CD4-positive, CD25-positive, alpha-beta regulatory T cell (primary cell): ENCODE measurements around the gene ACACB. TPM values are rescaled to one million over a fixed set of nuclear protein-coding genes. Genes with fewer than 3 reads are reported as not detected.

Source experiments
- ATAC-seq, 2 donors: fragments of 150-1000 bp; cut with Tn5 transposase; one replicate each; pipeline ENCODE4 v1.10.0; 2021; ENCODE audit warnings: low read depth in 2 of 2, moderate number of reproducible peaks in 2 of 2, moderate library complexity in 1 of 2
- DNase-seq, 3 donors: peaks; one replicate each; pipeline versions ENCODE4 v3.0.0 to v3.0.0-alpha.2; 2012 to 2022; ENCODE audit warnings: mixed read lengths in 1 of 3
- H3K27ac ChIP-seq: one replicate; pipeline ENCODE4 v1.7.0; 2013; ENCODE audit warnings: mild to moderate bottlenecking, low read length; ENCODE audit not compliant: insufficient read depth, poor library complexity, severe bottlenecking
- H3K27me3 ChIP-seq: one replicate; pipeline ENCODE4 v1.7.0; 2013; ENCODE audit warnings: low read length; ENCODE audit not compliant: control insufficient read depth, insufficient read depth
- H3K36me3 ChIP-seq: one replicate; pipeline ENCODE4 v1.7.0; 2013; ENCODE audit warnings: mild to moderate bottlenecking, low read length, moderate library complexity; ENCODE audit not compliant: control insufficient read depth, insufficient read depth
- H3K4me1 ChIP-seq: 2 replicates; pipeline ENCODE4 v1.7.0; 2013; ENCODE audit warnings: mild to moderate bottlenecking, low read length; ENCODE audit not compliant: insufficient read depth, control insufficient read depth, poor library complexity, severe bottlenecking
- H3K4me3 ChIP-seq: one replicate; pipeline ENCODE4 v1.7.0; 2013; ENCODE audit warnings: low read depth, mild to moderate bottlenecking, low read length, moderate library complexity
- H3K9me3 ChIP-seq, 2 experiments: 1 replicate in 1 of 2; 2 replicates in 1 of 2; pipeline ENCODE4 v1.7.0; 2013; ENCODE audit warnings: low read length in 2 of 2, mild to moderate bottlenecking in 1 of 2, moderate library complexity in 1 of 2; ENCODE audit not compliant: control insufficient read depth in 2 of 2
- H3K27ac Mint-ChIP-seq, 3 donors: one replicate each; pipeline ENCODE4 v1.8.0; 2020 to 2022; ENCODE audit warnings: mild to moderate bottlenecking in 3 of 3, mixed read lengths in 3 of 3, moderate library complexity in 2 of 3
- H3K27me3 Mint-ChIP-seq: one replicate; pipeline ENCODE4 v1.8.0; 2022; ENCODE audit warnings: mild to moderate bottlenecking, mixed read lengths
- H3K36me3 Mint-ChIP-seq: one replicate; pipeline ENCODE4 v1.8.0; 2020; ENCODE audit warnings: mixed read lengths
- H3K4me1 Mint-ChIP-seq, 4 donors: one replicate each; pipeline ENCODE4 v1.8.0; 2020 to 2022; ENCODE audit warnings: mixed read lengths in 4 of 4, mild to moderate bottlenecking in 1 of 4
- H3K4me3 Mint-ChIP-seq, 4 donors: one replicate each; pipeline ENCODE4 v1.8.0; 2020 to 2022; ENCODE audit warnings: mild to moderate bottlenecking in 4 of 4, mixed read lengths in 4 of 4, moderate library complexity in 3 of 4
- H3K9me3 Mint-ChIP-seq, 7 donors: one replicate each; pipeline ENCODE4 v1.8.0; 2020 to 2022; ENCODE audit warnings: mixed read lengths in 7 of 7, mild to moderate bottlenecking in 3 of 7, moderate library complexity in 2 of 7
- polyA plus RNA-seq, 4 donors: library from polyadenylated mRNA; unstranded; fragments of 300-500 nt; fragmentation: Illumina TruSeq; gene quantifications; one replicate each; pipeline ENCODE4 v1.2.3, GENCODE V29; 2021
- total RNA-seq: library from RNA; stranded (reverse); gene quantifications from one replicate; pipeline ENCODE4 v1.2.3, GENCODE V29; 2022

Gene ACACB
- total and polyA plus RNA-seq, 5 donors from 2014 or later: 0.47 to 23.5 (median 1.2) TPM

DNA sequence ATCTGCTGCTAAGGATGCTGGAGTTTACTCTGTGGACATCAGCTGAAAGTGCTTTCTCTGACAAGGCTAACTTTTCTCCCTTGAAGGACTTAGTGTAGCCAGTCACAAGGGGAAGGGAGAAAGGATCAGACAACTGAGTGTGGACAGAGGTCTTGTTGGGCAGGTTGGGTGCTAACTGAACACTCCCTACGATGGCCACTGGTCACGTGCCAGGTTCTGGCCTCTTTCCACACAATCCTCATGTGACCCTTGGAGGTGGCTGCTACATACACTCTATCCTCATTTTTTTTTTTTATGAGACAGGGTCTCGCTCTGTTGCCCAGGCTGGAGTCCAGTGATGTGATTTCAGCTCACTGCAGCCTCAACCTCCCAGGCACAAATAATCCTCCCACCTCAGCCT is 153.0 kb downstream of the ACACB start:
- H3K4me3 Mint-ChIP-seq: no peak overlapping the region
- H3K36me3 Mint-ChIP-seq: no peaks in the 10 kb centered on the region
- H3K4me1 Mint-ChIP-seq: no peaks in the 10 kb centered on the region
- H3K4me3 ChIP-seq: no peak overlapping the region
- H3K9me3 ChIP-seq: no peaks in the 10 kb centered on the region
- no peaks in the 10 kb centered on the region for H3K27me3 Mint-ChIP-seq
- H3K27me3 ChIP-seq: no peaks in the 10 kb centered on the region
- H3K27ac ChIP-seq: no peak overlapping the region
- ATAC-seq: no peak
- no peak for DNase-seq
- no peaks in the 10 kb centered on the region for H3K4me1 ChIP-seq
- no peak overlapping the region for H3K27ac Mint-ChIP-seq
- peaks cover 7% of the 10 kb centered on the region for H3K36me3 ChIP-seq
- H3K9me3 Mint-ChIP-seq: peaks cover 0 to 11% (median 0%) of the 10 kb centered on the region in 7 donors

DNA sequence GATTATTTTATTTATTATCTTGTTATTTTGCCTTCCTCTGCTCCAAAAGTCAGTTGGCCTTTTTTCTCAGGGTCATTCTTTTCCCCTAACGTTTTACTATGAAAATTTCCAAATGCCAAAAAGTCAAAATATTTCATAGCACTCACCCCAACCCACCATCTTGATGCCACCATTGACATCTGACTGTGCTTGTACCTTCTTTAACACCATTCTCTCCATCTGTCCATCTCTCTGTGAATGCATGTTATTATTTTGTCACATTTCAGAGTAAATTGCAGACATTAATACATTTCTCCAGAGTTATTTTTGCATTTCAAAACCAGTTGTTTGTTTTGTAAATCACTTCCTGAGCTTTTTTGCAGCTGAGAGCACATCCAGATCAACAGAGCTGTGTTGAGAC is 154.1 kb downstream of the ACACB start:
- Mint-ChIP-seq H3K27ac (no peak overlapping the region), H3K4me1 (no peaks in the 10 kb centered on the region), H3K27me3 (no peaks in the 10 kb centered on the region), H3K9me3 (peaks cover 0 to 11% (median 0%) of the 10 kb centered on the region in 7 donors), H3K4me3 (no peak overlapping the region), H3K36me3 (no peaks in the 10 kb centered on the region)
- no peaks in the 10 kb centered on the region for H3K36me3 ChIP-seq
- no peak overlapping the region for H3K4me3 ChIP-seq
- no peak for ATAC-seq
- no peaks in the 10 kb centered on the region for H3K27me3 ChIP-seq
- no peaks in the 10 kb centered on the region for H3K9me3 ChIP-seq
- no peak overlapping the region for H3K27ac ChIP-seq
- no peaks in the 10 kb centered on the region for H3K4me1 ChIP-seq
- DNase-seq: no peak

DNA sequence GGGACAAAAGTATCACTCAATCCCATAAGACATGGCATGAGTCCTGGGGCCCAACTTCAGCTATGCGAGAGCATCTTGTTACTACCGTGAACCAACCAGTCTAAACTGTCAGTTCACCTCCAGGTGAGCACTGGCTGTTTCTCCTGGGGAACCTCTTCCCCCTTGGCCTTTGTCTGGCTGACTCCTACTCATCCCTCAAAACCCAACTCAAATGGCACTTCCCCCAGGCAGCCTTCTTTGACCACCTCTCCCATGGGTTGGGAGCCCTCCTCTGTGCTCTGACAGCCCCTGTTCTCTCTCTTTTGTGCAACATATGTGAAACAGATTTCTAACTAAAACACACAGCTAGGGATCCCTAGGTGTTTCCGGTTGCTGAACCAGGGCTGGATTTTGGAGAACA is 155.0 kb downstream of the ACACB start:
- H3K9me3 ChIP-seq: no peaks in the 10 kb centered on the region
- Mint-ChIP-seq H3K36me3 (no peaks in the 10 kb centered on the region), H3K27ac (peak overlapping the region in 1 of 3 donors; percentile 28), H3K4me3 (no peak overlapping the region), H3K4me1 (no peaks in the 10 kb centered on the region), H3K9me3 (peaks cover 0 to 11% (median 0%) of the 10 kb centered on the region in 7 donors), H3K27me3 (no peaks in the 10 kb centered on the region)
- no peak overlapping the region for H3K4me3 ChIP-seq
- no peak for DNase-seq
- no peaks in the 10 kb centered on the region for H3K36me3 ChIP-seq
- no peak for ATAC-seq
- H3K27me3 ChIP-seq: no peaks in the 10 kb centered on the region
- no peaks in the 10 kb centered on the region for H3K4me1 ChIP-seq
- no peak overlapping the region for H3K27ac ChIP-seq

DNA sequence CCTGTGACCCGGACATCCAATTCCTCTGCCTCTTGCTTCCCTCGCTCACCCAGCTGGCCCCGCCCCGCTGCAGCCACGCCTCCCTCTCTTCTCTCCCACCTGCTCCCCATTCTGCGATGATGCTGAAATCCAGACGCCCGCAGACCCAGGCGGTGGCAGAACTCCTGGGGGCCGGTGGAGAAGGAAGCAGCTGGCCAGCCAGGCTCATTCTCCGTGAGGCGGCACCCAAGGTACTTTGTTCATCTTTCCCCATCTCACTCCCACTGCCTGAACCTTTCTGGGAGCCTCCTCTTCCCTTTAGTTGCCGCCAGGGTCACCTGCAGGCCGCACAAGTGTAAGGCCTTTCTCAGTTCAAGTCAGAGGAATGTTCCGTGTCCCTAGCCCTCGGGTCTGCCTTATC is 157.0 kb downstream of the ACACB start:
- H3K9me3 Mint-ChIP-seq: peaks cover 0 to 11% (median 0%) of the 10 kb centered on the region in 7 donors
- H3K4me1 Mint-ChIP-seq: no peaks in the 10 kb centered on the region
- no peaks in the 10 kb centered on the region for H3K27me3 Mint-ChIP-seq
- H3K27ac Mint-ChIP-seq: no peak overlapping the region
- DNase-seq (no peak), ATAC-seq (no peak)
- H3K36me3 ChIP-seq: no peaks in the 10 kb centered on the region
- no peaks in the 10 kb centered on the region for H3K9me3 ChIP-seq
- no peaks in the 10 kb centered on the region for H3K36me3 Mint-ChIP-seq
- no peak overlapping the region for H3K4me3 ChIP-seq
- H3K4me1 ChIP-seq: no peaks in the 10 kb centered on the region
- H3K4me3 Mint-ChIP-seq: no peak overlapping the region
- no peaks in the 10 kb centered on the region for H3K27me3 ChIP-seq
- H3K27ac ChIP-seq: no peak overlapping the region

DNA sequence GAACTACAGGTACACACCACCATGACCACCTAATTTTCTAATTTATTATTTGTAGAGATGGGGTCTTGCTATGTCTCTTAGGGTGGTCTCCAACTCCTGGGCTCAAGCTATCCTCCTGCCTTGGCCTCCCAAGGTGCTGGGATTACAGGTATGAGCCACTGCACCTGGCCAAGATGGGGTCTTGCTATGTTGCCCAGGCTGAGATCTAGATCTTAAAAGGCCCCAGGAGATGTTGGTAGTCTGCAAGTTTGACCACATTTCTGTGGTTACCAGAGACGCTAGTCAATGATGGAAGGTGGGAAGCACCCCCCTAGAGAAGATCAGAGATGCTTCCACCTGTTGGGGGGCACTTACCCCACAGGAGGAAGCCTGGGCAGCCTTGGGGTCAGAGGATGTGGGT is 158.0 kb downstream of the ACACB start:
- DNase-seq (no peak), ATAC-seq (no peak)
- Mint-ChIP-seq H3K4me1 (no peaks in the 10 kb centered on the region), H3K9me3 (peaks cover 0 to 11% (median 0%) of the 10 kb centered on the region in 7 donors), H3K36me3 (no peaks in the 10 kb centered on the region), H3K27me3 (no peaks in the 10 kb centered on the region), H3K27ac (no peak overlapping the region), H3K4me3 (no peak overlapping the region)
- Histone ChIP-seq H3K27ac (no peak overlapping the region), H3K4me3 (no peak overlapping the region), H3K27me3 (no peaks in the 10 kb centered on the region), H3K4me1 (no peaks in the 10 kb centered on the region), H3K36me3 (no peaks in the 10 kb centered on the region), H3K9me3 (no peaks in the 10 kb centered on the region)

DNA sequence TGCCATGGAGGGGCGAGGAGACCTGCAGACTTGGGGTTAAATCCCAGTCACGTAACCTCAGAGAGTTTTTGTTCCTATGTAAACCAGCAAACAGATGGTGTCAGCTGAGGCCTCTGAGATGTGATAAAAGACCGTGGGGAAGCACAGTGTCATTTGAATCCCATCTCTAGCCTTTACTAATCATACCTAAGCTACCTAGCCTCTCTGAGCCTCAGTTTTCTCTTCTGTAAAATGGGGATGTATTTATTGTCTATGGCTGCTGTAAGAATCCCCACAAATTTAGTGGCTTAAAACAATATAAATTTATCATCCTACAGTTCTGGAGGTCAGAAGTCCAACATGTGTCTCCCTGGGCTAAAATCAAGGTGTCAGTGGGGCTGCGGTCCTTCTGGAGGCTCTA is 158.8 kb downstream of the ACACB start:
- no peak overlapping the region for H3K4me3 Mint-ChIP-seq
- H3K4me1 Mint-ChIP-seq: no peaks in the 10 kb centered on the region
- Histone ChIP-seq H3K27me3 (no peaks in the 10 kb centered on the region), H3K4me1 (no peaks in the 10 kb centered on the region), H3K36me3 (no peaks in the 10 kb centered on the region), H3K4me3 (no peak overlapping the region), H3K9me3 (no peaks in the 10 kb centered on the region), H3K27ac (no peak overlapping the region)
- no peaks in the 10 kb centered on the region for H3K36me3 Mint-ChIP-seq
- H3K9me3 Mint-ChIP-seq: peaks cover 0 to 8% (median 0%) of the 10 kb centered on the region in 7 donors
- ATAC-seq (no peak), DNase-seq (no peak)
- no peaks in the 10 kb centered on the region for H3K27me3 Mint-ChIP-seq
- H3K27ac Mint-ChIP-seq: no peak overlapping the region

DNA sequence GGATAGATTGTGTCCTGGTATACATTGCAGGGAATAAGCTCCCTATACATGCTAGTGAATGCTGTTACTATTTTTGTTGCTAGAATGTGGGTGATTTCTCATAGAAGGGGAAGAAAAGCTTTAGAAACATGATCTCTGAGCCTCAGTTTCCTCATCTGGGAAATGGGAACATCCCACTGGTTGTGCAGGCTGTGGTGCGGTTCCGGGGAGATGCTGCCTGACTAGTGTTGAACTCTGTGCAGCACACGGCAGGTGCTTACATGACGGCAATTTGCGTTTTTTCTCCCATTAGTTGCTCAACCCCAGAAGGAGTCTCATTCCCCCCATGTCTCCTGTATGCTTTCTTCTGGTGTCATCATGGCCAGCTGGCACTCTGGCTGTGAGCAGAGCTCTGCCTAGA is 159.8 kb downstream of the ACACB start:
- H3K27ac Mint-ChIP-seq: no peak overlapping the region

DNA sequence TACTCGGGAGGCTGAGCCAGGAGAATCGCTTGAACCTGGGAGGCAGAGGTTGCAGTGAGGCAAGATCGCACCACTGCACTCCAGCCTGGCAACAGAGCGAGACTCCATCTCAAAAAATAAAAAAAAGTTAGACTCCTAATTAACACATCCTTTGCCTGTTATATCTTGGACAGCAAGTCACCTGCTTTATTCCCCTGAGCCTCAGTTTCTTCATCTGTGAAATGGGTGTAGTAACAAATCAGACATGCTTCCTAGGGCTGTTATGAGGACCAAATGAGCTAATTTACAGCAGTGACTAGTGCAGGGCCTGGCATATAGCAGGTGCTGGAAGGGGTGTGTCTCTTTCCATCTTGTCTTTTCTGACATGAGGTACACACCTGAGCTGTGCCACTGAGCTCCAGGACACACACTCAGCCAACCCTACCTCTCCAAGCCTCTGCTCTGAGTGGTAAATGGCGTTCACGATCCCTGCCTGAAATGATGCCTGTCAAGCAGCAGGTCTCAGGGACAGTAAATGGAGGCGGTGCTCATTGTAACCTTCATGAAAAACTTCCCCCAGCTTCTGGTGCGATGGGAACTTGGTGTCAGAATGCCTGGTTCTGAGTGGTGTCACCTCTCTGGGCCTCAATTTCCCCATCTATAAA is 161.0 kb downstream of the ACACB start:
- H3K4me3 ChIP-seq: no peak overlapping the region
- H3K4me1 ChIP-seq: no peaks in the 10 kb centered on the region
- H3K27me3 ChIP-seq: no peaks in the 10 kb centered on the region
- H3K27me3 Mint-ChIP-seq: no peaks in the 10 kb centered on the region
- H3K9me3 Mint-ChIP-seq: no peaks in the 10 kb centered on the region
- no peak overlapping the region for H3K27ac Mint-ChIP-seq
- DNase-seq: no peak
- H3K36me3 Mint-ChIP-seq: no peaks in the 10 kb centered on the region
- no peaks in the 10 kb centered on the region for H3K36me3 ChIP-seq
- no peaks in the 10 kb centered on the region for H3K9me3 ChIP-seq
- no peak overlapping the region for H3K27ac ChIP-seq
- ATAC-seq: no peak
- H3K4me3 Mint-ChIP-seq: no peak overlapping the region
- H3K4me1 Mint-ChIP-seq: no peaks in the 10 kb centered on the region

More for the DNA sequence above, 159.8 kb downstream of the ACACB start:
- no peak overlapping the region for H3K4me3 ChIP-seq
- ATAC-seq: no peak
- Mint-ChIP-seq H3K36me3 (no peaks in the 10 kb centered on the region), H3K9me3 (no peaks in the 10 kb centered on the region), H3K27me3 (no peaks in the 10 kb centered on the region), H3K4me1 (no peaks in the 10 kb centered on the region), H3K4me3 (no peak overlapping the region)
- no peaks in the 10 kb centered on the region for H3K9me3 ChIP-seq
- no peaks in the 10 kb centered on the region for H3K4me1 ChIP-seq
- no peaks in the 10 kb centered on the region for H3K27me3 ChIP-seq
- H3K36me3 ChIP-seq: no peaks in the 10 kb centered on the region
- DNase-seq: no peak
- no peak overlapping the region for H3K27ac ChIP-seq
